A204.1 (cell line): ENCODE results near the gene SIGLEC7.

Experiments used
- FAIRE-seq: peaks from 2 replicates; lab custom pipeline; 2012; peaks lifted over from hg19 to GRCh38; lab: Jason Lieb, UNC

The SIGLEC7 gene

GRCh38 chr19:51119101-51119500 is 23.0 kb upstream of the SIGLEC7 start:
- no peak for FAIRE-seq

DNA sequence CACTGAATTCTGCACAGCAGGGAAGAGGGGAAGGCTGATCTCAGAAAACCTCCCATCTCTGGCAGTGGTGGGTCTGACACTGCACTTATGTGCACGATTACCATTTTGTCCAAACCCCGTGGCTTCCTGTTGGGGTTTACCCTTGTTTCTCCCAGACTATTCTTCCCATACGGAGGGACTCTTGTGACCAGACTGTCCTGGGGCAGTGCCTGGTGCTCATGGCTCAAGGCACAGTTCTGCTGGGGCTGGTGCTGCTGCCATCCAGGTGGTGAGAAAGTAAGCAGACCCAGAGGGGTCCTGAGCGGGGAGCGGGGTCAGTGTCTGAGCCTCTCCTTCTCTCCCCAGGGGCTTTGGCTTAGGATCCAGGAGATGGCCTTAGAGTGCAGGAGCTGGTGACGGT is 22.5 kb upstream of the SIGLEC7 start:
- no peak for FAIRE-seq

DNA sequence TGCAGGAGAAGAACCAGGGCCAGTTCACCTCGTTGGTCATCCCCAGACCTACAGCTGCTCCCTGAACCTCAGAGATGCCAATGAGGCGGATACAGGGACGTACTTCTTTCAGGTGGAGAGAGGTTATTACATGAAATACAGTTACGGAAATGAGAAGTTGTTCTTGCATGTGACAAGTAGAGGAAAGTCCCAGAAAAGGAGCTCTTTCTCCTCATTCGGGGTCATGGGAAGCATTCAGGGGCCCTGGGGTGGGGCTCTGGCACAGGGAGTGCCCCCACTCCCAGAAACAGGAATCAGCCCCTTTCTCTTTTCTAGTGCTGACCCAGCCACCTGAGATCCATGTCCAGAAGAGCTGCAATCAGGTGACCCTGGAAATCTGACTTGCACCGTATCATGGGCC is 21.9 kb upstream of the SIGLEC7 start:
- no peak for FAIRE-seq

DNA sequence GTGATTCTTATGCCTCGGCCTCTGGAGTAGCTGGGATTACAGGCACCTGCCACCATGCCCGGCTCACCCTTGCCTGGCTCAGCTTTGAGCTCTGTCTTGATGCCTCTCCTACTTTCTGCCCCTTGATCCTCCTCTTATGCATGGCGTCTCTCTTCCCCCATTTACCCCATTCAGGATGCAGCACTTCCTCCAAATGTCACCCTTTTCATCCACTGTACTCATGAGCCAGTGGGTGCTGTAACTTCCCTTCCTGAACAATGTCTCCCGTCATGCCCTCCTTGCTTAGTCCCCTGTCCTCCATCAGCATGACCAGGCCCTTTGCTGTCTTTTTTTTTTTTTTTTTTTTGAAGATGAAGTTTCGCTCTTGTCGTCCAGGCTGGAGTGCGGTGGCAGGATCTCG is 20.8 kb upstream of the SIGLEC7 start:
- no peak for FAIRE-seq

- FAIRE-seq, result no peak
These were observed 19.8 kb upstream of the SIGLEC7 start for GRCh38 chr19:51122112-51122981.

DNA sequence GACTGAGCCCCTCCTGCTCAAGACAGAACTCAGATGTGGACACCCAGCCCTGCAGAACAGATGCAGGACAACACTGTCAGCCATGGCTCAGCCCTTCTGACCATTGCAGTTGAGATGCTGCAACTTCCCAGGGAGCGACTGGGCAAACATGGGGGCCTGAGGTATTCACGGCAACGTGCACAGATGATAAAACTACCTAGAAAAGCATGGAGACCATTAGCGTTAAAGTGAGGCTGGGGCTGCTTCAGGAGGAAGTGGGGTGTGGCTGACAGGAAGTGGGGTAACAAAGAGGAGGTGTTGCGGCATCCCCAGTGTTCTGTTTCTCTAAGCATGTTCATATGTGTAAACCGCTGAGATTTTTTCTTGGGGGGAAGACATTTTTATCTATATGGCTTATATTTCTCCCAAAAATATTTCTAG is 18.7 kb upstream of the SIGLEC7 start:
- FAIRE-seq, result no peak

DNA sequence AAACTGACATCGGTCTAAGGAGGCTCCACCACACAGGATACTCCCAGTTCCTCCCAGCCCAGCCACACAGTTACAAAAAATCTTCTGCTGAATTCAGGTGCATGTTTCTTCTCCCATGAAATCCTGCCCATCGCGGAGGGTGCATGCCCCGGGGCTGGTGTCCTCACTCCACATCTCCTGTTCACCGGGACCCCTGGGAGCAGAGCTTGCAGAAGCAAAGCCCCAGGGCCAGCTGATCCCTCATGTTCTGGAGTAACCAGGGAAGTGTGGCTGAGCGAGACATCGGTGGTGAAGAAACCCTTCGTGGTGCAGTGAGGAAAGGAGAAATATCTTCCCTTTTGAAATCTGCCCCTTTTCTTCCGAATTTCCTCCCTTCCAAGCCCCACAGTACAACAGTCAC is 18.3 kb upstream of the SIGLEC7 start:
- no peak for FAIRE-seq

- no peak for FAIRE-seq
These were observed 17.9 kb upstream of the SIGLEC7 start for GRCh38 chr19:51124216-51124615.

GRCh38 chr19:51124729-51125128 is 17.4 kb upstream of the SIGLEC7 start, which contains the start of gene SIGLEC9:
Gene SIGLEC9 (plus strand): TSS chr19:51124906. CDS start chr19:51124975, 69 bp downstream.
- no peak for FAIRE-seq

- no peak for FAIRE-seq
These were observed 16.6 kb upstream of the SIGLEC7 start for GRCh38 chr19:51125421-51126075.

GRCh38 chr19:51127032-51127431 is 15.1 kb upstream of the SIGLEC7 start:
- no peak for FAIRE-seq

DNA sequence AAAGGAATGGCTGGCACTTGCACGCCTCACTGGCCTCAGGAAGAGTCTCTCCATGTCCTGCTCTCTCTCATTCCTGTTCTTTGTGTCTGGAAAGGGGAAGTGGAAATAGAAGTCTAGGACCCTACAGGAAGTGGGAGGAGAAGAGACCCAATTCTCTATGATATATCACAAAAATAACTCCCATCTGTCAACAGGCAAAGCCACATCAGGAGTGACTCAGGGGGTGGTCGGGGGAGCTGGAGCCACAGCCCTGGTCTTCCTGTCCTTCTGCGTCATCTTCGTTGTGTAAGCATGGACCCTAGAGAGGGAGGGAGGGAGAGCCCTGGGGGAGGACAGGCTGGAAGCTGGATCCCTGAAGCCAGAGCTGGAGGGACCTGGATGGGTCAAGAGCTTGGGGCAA is 14.3 kb upstream of the SIGLEC7 start:
- FAIRE-seq, result no peak

GRCh38 chr19:51128227-51128626 is 13.9 kb upstream of the SIGLEC7 start:
- no peak for FAIRE-seq

DNA sequence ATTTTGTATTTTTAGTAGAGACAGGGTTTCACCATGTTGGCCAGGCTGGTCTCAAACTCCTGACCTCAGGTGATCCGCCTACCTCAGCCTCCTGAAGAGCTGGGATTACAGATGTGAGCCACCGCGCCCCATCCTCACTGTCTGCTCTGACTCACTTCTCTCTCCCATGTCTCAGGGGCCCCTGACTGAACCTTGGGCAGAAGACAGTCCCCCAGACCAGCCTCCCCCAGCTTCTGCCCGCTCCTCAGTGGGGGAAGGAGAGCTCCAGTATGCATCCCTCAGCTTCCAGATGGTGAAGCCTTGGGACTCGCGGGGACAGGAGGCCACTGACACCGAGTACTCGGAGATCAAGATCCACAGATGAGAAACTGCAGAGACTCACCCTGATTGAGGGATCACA is 12.4 kb upstream of the SIGLEC7 start:
- no peak for FAIRE-seq

- no peak for FAIRE-seq
These were observed 10.1 kb upstream of the SIGLEC7 start for GRCh38 chr19:51131780-51132680.

- FAIRE-seq, result no peak
These were observed 7.1 kb upstream of the SIGLEC7 start for GRCh38 chr19:51135004-51135403.

- no peak for FAIRE-seq
These were observed 5.9 kb upstream of the SIGLEC7 start for GRCh38 chr19:51135986-51136762.

GRCh38 chr19:51136851-51137551 is 5.1 kb upstream of the SIGLEC7 start:
- FAIRE-seq, result no peak

DNA sequence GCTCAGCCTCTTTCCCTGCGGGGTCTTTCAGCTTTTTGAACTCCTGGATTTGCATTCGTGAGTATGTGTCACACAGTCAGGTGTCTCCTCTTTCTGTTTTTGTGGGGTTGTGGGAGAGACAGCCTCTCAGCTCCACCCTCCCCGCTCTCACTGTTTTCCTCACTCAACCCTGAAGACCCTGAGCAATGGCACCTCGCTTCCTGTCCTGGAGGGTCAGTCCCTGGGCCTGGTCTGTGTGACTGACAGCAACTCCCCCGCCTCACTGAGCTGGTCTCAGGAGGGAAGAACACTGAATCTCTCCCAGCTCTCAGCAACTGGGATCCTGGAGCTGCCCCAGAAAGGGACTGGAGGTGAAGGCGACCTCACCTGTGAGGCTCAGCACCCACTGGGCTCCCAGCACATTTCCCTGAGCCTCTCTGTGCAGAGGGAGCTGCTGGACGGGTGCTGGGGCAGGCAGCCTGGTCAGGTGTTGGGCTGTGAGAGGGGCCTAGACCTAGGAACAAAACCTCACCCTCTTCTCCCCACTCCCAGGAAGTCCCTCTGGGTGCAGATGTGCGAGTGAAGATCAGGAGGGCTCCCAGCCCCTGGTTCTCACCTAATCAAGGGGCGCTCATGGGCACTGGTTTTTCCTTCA is 4.2 kb upstream of the SIGLEC7 start:
- no peak for FAIRE-seq

GRCh38 chr19:51138549-51138979 is 3.5 kb upstream of the SIGLEC7 start:
- no peak for FAIRE-seq
